ENCODE data around the gene TRAPPC14. TPM values are rescaled to one million over a fixed set of nuclear protein-coding genes. Genes with fewer than 3 reads are reported as not detected.

TRAPPC14 gene
- total and polyA plus RNA-seq, 8 donors: 5.1 to 34.6 (median 10.4) TPM

- ATAC-seq: no peak
- Histone ChIP-seq H3K36me3 (no peaks in the 10 kb centered on the region), H3K4me1 (peaks cover 0 to 17% (median 8%) of the 10 kb centered on the region in 3 donors), H3K27me3 (no peaks in the 10 kb centered on the region), H3K9me3 (no peaks in the 10 kb centered on the region), H3K4me3 (no peak overlapping the region), H3K27ac (no peak overlapping the region)
- intact Hi-C loops (cut with DNase I): no loop called here
- 81 to 87% methylated on average over 4 of the region's 4 CpGs for whole genome bisulfite sequencing, 2 donors
- no peak for DNase-seq
- no peak for FAIRE-seq
- TF ChIP-seq CTCF (IDR thresholded peaks at IDR 0.05): no peak
Measured at GRCh38 chr7:100124301-100125230, 34.0 kb downstream of the TRAPPC14 start.

- Histone ChIP-seq H3K9me3 (no peaks in the 10 kb centered on the region), H3K36me3 (no peaks in the 10 kb centered on the region), H3K27ac (no peak overlapping the region), H3K27me3 (no peaks in the 10 kb centered on the region), H3K4me3 (no peak overlapping the region), H3K4me1 (peaks cover 0 to 11% (median 8%) of the 10 kb centered on the region in 3 donors)
- no peak for ATAC-seq
- intact Hi-C loops (cut with DNase I): no loop called here
- 95 to 100% methylated on average over 1 of the region's 1 CpG for WGBS, 2 donors
- no peak for DNase-seq
- FAIRE-seq: no peak
- no peak for TF ChIP-seq CTCF (IDR thresholded peaks at IDR 0.05)
Measured at GRCh38 chr7:100122568-100122967, 36.0 kb downstream of the TRAPPC14 start.

DNA sequence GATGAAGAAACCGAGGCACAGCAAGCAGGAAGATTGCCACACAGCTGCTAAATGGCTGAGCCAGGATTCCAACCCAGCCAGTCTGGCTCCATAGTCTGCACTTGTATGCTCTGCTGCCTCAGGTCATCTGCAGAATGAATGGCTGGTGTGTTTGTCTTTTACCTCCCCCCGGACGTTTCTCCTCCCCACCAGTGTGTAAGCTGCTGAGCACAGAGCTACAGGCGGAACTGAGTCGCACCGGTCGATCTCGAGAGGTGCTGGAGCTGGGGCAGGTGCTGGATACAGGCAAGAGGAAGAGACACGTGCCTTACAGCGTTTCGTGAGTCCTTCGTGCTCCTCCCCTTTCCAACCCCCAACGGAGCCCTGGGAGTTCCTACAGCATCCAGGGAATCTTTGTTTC, 36.5 kb downstream of the TRAPPC14 start:
- FAIRE-seq (no peak), ATAC-seq (no peak), DNase-seq (no peak)
- Histone ChIP-seq H3K4me1 (peaks cover 0 to 11% (median 8%) of the 10 kb centered on the region in 3 donors), H3K9me3 (no peaks in the 10 kb centered on the region), H3K36me3 (no peaks in the 10 kb centered on the region), H3K27me3 (no peaks in the 10 kb centered on the region), H3K4me3 (no peak overlapping the region), H3K27ac (no peak overlapping the region)
- no peak for TF ChIP-seq CTCF (IDR thresholded peaks at IDR 0.05)
- WGBS, 2 donors: 54 to 57% methylated on average over 13 of the region's 13 CpGs
- intact Hi-C loops (cut with DNase I): no loop called here

- H3K4me1 ChIP-seq: peaks cover 0 to 8% (median 2%) of the 10 kb centered on the region in 3 donors
- no peaks in the 10 kb centered on the region for H3K36me3 ChIP-seq
- no peaks in the 10 kb centered on the region for H3K9me3 ChIP-seq
- H3K27me3 ChIP-seq: no peaks in the 10 kb centered on the region
- no peak for ATAC-seq
- H3K4me3 ChIP-seq: no peak overlapping the region
- H3K27ac ChIP-seq: no peak overlapping the region
- no peak for DNase-seq
- intact Hi-C loops (cut with DNase I): no loop called here
- TF ChIP-seq CTCF (IDR thresholded peaks at IDR 0.05): no peak
- WGBS, 2 donors: 51 to 53% methylated on average over 1 of the region's 1 CpG
- FAIRE-seq: no peak
Measured at GRCh38 chr7:100120733-100121036, 37.8 kb downstream of the TRAPPC14 start.
